HG03135 (cell line): Measurements from ENCODE around the gene C9orf85.
"Not testable (repeated sequence)": the region's sequence is repeated elsewhere in the genome, so short reads cannot be mapped to it uniquely, and the experiment has no call there.

Source experiments
- ATAC-seq: cut with Tn5 transposase; IDR thresholded peaks from one replicate; pipeline ENCODE4 v1.9.1; 2021; ENCODE audit warnings: mild to moderate bottlenecking, moderate library complexity; ENCODE audit not compliant: unreplicated experiment

Gene C9orf85

DNA sequence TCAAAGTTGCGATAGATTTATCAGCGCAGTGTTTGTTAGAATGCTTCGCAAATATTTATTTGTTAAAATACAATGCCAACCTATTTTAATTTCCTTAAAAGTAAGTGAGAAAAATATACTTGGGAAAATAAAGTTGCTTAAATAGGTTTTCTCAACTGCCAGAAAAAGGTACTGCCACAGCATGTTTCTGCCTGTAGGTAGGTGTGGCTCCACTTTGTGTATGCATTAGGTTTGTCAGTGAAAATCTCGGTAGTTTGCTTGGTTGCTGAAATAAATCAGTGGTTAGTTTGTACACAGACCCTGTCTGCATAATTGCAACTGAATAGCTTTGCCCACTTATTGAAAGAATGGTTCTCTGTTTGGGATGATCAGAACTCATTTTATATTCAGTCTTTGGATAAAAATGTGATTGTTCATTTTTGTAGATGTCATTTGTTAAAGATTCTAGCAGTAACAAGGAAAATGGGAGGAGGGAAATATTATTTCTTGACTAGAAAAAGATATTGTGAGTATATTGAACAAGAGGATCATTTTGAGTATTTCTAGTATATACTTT, 25.7 kb downstream of the C9orf85 start:
- ATAC-seq, result no peak

DNA sequence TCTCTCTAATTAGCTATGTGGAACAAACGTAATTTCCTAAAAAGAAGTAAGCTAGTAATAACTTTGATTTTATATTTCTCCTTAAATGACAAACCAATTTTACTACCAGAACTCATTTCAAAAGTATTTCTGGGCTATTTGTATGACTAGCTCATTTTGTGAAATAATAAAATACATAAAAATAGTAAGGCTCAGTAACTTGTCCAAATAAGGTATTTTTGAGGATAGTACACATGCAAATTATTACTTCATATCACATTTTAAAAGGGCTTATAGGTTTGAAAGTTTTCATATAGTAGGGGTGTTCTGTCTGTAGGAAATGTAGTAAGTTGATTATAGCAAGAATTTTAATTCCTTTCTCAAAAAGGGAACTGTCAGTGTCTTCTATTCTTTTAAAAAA, 26.5 kb downstream of the C9orf85 start:
- no peak for ATAC-seq

DNA sequence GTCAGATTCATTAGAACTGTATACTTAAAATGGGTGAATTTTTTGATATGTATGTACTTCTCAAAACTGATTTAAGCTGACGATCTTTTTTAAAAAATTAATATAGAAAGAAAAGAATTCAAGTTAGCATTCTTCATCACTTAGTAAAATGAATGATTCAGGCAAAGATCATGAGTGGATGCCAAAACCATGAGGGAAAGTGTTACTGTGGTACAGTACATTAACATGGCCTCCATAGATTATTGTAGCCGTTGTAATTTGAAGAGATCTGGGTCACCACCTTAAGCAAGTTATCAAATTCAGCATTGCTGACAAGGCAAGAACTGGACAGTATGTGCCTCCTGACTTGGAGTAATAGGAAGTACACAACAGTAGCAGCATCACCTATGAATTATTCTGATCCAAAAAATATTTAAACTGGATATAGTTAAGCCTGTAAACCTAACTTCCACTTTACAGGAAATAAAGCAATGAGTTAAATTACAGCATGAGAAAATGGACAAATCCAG, 29.7 kb downstream of the C9orf85 start:
- no peak for ATAC-seq

- ATAC-seq, result no peak
Measured at GRCh38 chr9:71941998-71942567, 30.6 kb downstream of the C9orf85 start.

DNA sequence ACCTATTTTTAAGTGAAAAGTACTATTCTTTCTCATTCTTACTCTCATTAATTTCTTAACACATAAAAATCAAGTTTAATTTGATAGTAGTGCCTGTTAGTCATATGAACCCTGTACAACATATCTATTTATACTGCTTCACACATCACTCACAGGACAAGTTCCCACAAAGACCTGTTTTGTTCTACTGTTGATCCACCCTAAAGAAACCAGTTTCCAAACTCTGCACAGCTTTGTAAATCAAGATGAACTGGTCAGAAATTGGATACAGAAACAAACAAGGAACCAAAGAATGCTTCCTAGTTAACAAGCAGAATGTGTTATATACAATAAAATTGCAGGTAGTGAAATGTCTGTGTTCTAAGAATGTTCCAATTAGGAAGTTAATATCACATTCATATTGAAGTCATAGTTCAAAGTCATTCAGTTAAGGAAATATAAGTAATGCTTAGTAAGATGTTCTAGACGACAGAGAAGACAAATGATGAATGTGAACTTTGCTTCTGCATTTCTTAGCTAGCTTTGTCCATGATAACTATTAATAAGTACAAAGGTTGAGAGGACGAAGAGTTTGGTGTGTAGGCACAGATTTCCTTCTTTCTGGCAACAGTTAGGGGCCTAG, 33.4 kb downstream of the C9orf85 start:
- ATAC-seq, result no peak

GRCh38 chr9:71954652-71955051, 43.2 kb downstream of the C9orf85 start:
- ATAC-seq, result not testable (repeated sequence)

DNA sequence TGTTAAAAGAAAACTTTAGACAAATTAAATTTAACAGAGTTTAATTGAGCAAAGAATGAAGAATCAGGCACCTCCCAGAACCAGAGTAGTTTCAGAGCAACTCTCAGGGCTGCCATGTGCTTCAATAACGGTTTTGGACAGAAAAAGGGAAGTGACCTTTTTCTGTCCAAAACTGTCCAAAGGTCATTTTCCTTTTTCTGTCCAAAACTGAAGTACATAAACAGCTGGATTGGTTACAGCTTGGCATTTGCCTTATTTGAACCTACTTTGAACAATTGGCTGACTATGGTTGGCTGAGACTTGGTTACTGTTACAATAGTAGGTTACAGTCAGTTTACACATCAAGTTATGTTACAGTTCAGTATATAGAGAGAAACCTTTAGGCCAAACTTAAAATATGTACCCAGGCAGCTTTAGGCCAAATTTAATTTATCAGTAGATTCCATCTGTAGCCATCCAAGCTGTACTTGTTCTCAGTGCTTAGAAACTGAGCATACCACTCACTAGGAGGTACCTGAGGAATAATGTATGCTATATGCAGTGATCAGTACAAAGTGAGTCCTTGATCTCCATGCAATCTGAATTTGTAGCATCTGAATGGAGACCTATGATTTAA, 44.0 kb downstream of the C9orf85 start:
- ATAC-seq, result peak; percentile 80

GRCh38 chr9:71962328-71962727, 50.9 kb downstream of the C9orf85 start:
- no peak for ATAC-seq

GRCh38 chr9:71963471-71963996, 52.1 kb downstream of the C9orf85 start:
- not testable (repeated sequence) for ATAC-seq

DNA sequence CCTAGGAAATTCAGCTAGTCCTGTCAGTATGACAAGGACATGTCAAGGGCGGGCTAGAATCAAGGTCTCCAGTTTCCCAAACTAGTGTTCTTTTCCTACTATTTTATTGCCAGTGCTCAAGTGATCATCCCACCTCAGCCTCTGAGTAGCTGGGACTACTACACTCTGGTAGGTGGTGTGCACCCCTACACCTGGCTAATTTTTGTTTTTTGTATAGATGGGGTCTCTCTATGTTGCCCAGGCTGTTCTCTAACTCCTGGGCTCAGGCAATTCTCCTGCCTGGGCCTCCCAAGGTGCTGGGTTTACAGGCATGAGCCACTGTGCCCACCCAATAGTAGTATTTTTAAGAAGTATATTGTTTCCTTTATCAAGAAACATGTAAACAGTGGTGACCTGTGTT, 54.0 kb downstream of the C9orf85 start:
- no peak for ATAC-seq

GRCh38 chr9:71966601-71967000, 55.2 kb downstream of the C9orf85 start:
- ATAC-seq, result no peak

- no peak for ATAC-seq
Measured at GRCh38 chr9:71968541-71969090, 57.2 kb downstream of the C9orf85 start.

GRCh38 chr9:71975833-71976232, 64.4 kb downstream of the C9orf85 start:
- no peak for ATAC-seq

DNA sequence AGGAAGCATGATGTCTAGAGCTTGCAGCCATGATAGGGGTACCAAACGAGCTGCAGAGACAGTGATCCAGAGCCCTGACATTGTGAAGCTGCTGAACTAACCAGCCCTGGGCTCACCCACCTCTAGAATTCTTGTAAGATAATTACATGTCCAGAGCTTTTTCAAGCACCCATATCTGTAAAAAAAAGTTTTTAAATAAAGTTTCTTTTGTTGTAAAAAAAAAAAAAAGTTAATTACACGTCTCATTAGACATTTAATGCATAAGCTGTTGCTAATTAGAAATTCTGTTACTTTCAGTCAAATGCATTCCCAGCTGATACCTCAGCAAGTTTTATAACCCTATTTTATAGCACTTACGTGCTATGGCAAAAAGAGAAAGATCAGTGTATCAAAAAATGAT, 65.6 kb downstream of the C9orf85 start:
- ATAC-seq, result no peak

- ATAC-seq, result no peak
Measured at GRCh38 chr9:71980266-71981190, 69.1 kb downstream of the C9orf85 start.

- no peak for ATAC-seq
Measured at GRCh38 chr9:71981944-71982343, 70.5 kb downstream of the C9orf85 start.

- no peak for ATAC-seq
Measured at GRCh38 chr9:71984403-71984802, 73.0 kb downstream of the C9orf85 start.

- no peak for ATAC-seq
Measured at GRCh38 chr9:71984831-71985281, 73.4 kb downstream of the C9orf85 start.

GRCh38 chr9:71985297-71985911, 74.0 kb downstream of the C9orf85 start:
- ATAC-seq, result no peak

- no peak for ATAC-seq
Measured at GRCh38 chr9:71986900-71987299, 75.5 kb downstream of the C9orf85 start.
